Activated CD4-positive, alpha-beta T cell treated with anti-CD3 and anti-CD28 coated beads, Interleukin-2, amount 10 ng/mL, durations not matched to agents 7 days and 5 days (primary cell): ENCODE data around the gene OLFML2B. TPM values are rescaled to one million over a fixed set of nuclear protein-coding genes. Genes with fewer than 3 reads are reported as not detected.
"Not testable (repeated sequence)": the region's sequence is repeated elsewhere in the genome, so short reads cannot be mapped to it uniquely, and the experiment has no call there.

Experiments used
- CTCF ChIA-PET: fragments of 350-600 bp; sonication (Branson Sonifier 250); formaldehyde crosslinking; loops from one replicate; lab custom pipeline; 2021; ENCODE audit warnings: antibody characterized with exemption; lab: Charles Lee
- POLR2A ChIA-PET: fragments of 350-600 bp; sonication (Branson Sonifier 250); formaldehyde crosslinking; loops from one replicate; lab custom pipeline; 2021; ENCODE audit warnings: antibody characterized with exemption; lab: Charles Lee
- DNase-seq: peaks from one replicate; pipeline ENCODE4 v3.0.0-alpha.2; 2020
- H3K27ac Mint-ChIP-seq: one replicate; pipeline ENCODE4 v1.8.0; 2021; ENCODE audit warnings: mild to moderate bottlenecking, moderate library complexity, mixed read lengths
- H3K27me3 Mint-ChIP-seq: one replicate; pipeline ENCODE4 v1.8.0; 2021; ENCODE audit warnings: mixed read lengths
- H3K36me3 Mint-ChIP-seq: one replicate; pipeline ENCODE4 v1.8.0; 2021; ENCODE audit warnings: low read depth, mixed read lengths
- H3K4me1 Mint-ChIP-seq: one replicate; pipeline ENCODE4 v1.8.0; 2021; ENCODE audit warnings: mixed read lengths
- H3K4me3 Mint-ChIP-seq: one replicate; pipeline ENCODE4 v1.8.0; 2021; ENCODE audit warnings: mild to moderate bottlenecking, moderate library complexity, mixed read lengths
- H3K9me3 Mint-ChIP-seq: one replicate; pipeline ENCODE4 v1.8.0; 2021; ENCODE audit warnings: mixed read lengths
- total RNA-seq, 2 experiments: library from RNA; stranded (reverse); gene quantifications; one replicate each; pipeline ENCODE4 v1.2.3, GENCODE V29; 2021

OLFML2B gene
- total RNA-seq, 2 experiments from 2014 or later: not detected

- POLR2A ChIA-PET: no interaction called here
- no peaks in the 10 kb centered on the region for H3K4me1 Mint-ChIP-seq
- H3K9me3 Mint-ChIP-seq: no peaks in the 10 kb centered on the region
- CTCF ChIA-PET: interaction anchor here (0.6 to 1.3 kb wide), 2 partner anchors 19 to 103 kb away, joined by 3 to 4 read pairs; no protein-coding TSS in a partner anchor
- H3K27me3 Mint-ChIP-seq: peaks cover 5% of the 10 kb centered on the region
- H3K4me3 Mint-ChIP-seq: no peak overlapping the region
- H3K36me3 Mint-ChIP-seq: no peaks in the 10 kb centered on the region
- DNase-seq: no peak
- no peak overlapping the region for H3K27ac Mint-ChIP-seq
These were observed 32.9 kb upstream of the OLFML2B start for GRCh38 chr1:162056579-162056978.

GRCh38 chr1:162056043-162056442, 32.4 kb upstream of the OLFML2B start:
- Mint-ChIP-seq H3K36me3 (no peaks in the 10 kb centered on the region), H3K4me1 (no peaks in the 10 kb centered on the region), H3K4me3 (no peak overlapping the region), H3K27ac (no peak overlapping the region), H3K27me3 (peaks cover 5% of the 10 kb centered on the region), H3K9me3 (no peaks in the 10 kb centered on the region)
- ChIA-PET CTCF (interaction anchor here (0.6 to 1.3 kb wide), 2 partner anchors 19 to 103 kb away, joined by 3 to 4 read pairs; no protein-coding TSS in a partner anchor), POLR2A (no interaction called here)
- peak; percentile 51 for DNase-seq

- CTCF ChIA-PET: interaction anchor here (0.6 kb wide), 1 partner anchor 191 kb away, joined by 5 read pairs; no protein-coding TSS in a partner anchor
- no peaks in the 10 kb centered on the region for H3K4me1 Mint-ChIP-seq
- no peak overlapping the region for H3K27ac Mint-ChIP-seq
- H3K9me3 Mint-ChIP-seq: no peaks in the 10 kb centered on the region
- peaks cover 5% of the 10 kb centered on the region for H3K27me3 Mint-ChIP-seq
- H3K4me3 Mint-ChIP-seq: no peak overlapping the region
- no peak for DNase-seq
- no peaks in the 10 kb centered on the region for H3K36me3 Mint-ChIP-seq
- POLR2A ChIA-PET: no interaction called here
These were observed 31.4 kb upstream of the OLFML2B start for GRCh38 chr1:162055062-162055461.

GRCh38 chr1:162053949-162054348, 30.3 kb upstream of the OLFML2B start:
- H3K9me3 Mint-ChIP-seq, H3K36me3 Mint-ChIP-seq, H3K27ac Mint-ChIP-seq, H3K4me1 Mint-ChIP-seq, DNase-seq, POLR2A ChIA-PET, H3K4me3 Mint-ChIP-seq, H3K27me3 Mint-ChIP-seq: not testable (repeated sequence)
- CTCF ChIA-PET: interaction anchor here (1.9 kb wide), 1 partner anchor 10 kb away, joined by 6 read pairs; no protein-coding TSS in a partner anchor

GRCh38 chr1:162046921-162047320, 23.3 kb upstream of the OLFML2B start:
- POLR2A ChIA-PET: no interaction called here
- Mint-ChIP-seq H3K36me3 (no peaks in the 10 kb centered on the region), H3K4me1 (no peaks in the 10 kb centered on the region), H3K27ac (no peak overlapping the region), H3K27me3 (peaks cover 27% of the 10 kb centered on the region), H3K9me3 (no peaks in the 10 kb centered on the region), H3K4me3 (no peak overlapping the region)
- CTCF ChIA-PET: no interaction called here
- no peak for DNase-seq

GRCh38 chr1:162042361-162042760, 18.7 kb upstream of the OLFML2B start:
- Mint-ChIP-seq H3K27me3 (peaks cover 23% of the 10 kb centered on the region), H3K27ac (no peak overlapping the region), H3K9me3 (no peaks in the 10 kb centered on the region), H3K4me3 (no peak overlapping the region), H3K36me3 (no peaks in the 10 kb centered on the region), H3K4me1 (peaks cover 3% of the 10 kb centered on the region)
- DNase-seq: no peak
- CTCF ChIA-PET: interaction anchor here (0.6 kb wide), 1 partner anchor 1720 kb away, joined by 3 read pairs; no protein-coding TSS in a partner anchor
- POLR2A ChIA-PET: no interaction called here

- CTCF ChIA-PET: interaction anchor here (1.5 to 1.7 kb wide), 2 partner anchors 17 to 248 kb away, joined by 3 to 5 read pairs; partner anchors contain the start of gene OLFML2B
- H3K4me1 Mint-ChIP-seq: peaks cover 3% of the 10 kb centered on the region
These were observed 17.0 kb upstream of the OLFML2B start for GRCh38 chr1:162040657-162041056.

GRCh38 chr1:162040001-162040400, 16.3 kb upstream of the OLFML2B start:
- H3K4me1 Mint-ChIP-seq: peaks cover 5% of the 10 kb centered on the region
- H3K36me3 Mint-ChIP-seq: no peaks in the 10 kb centered on the region
- peaks cover 14% of the 10 kb centered on the region for H3K27me3 Mint-ChIP-seq
- ChIA-PET POLR2A (no interaction called here), CTCF (interaction anchor here (1.5 to 1.7 kb wide), 2 partner anchors 16 to 247 kb away, joined by 3 to 5 read pairs; partner anchors contain the start of gene OLFML2B)
- no peak overlapping the region for H3K27ac Mint-ChIP-seq
- no peaks in the 10 kb centered on the region for H3K9me3 Mint-ChIP-seq
- no peak overlapping the region for H3K4me3 Mint-ChIP-seq
- no peak for DNase-seq

More at GRCh38 chr1:162040657-162041056, 17.0 kb upstream of the OLFML2B start:
- Mint-ChIP-seq H3K36me3 (no peaks in the 10 kb centered on the region), H3K4me3 (no peak overlapping the region), H3K27me3 (peaks cover 15% of the 10 kb centered on the region), H3K9me3 (no peaks in the 10 kb centered on the region), H3K27ac (no peak overlapping the region)
- DNase-seq: no peak
- POLR2A ChIA-PET: no interaction called here

- POLR2A ChIA-PET: no interaction called here
- no peaks in the 10 kb centered on the region for H3K9me3 Mint-ChIP-seq
- peaks cover 5% of the 10 kb centered on the region for H3K4me1 Mint-ChIP-seq
- DNase-seq: no peak
- H3K36me3 Mint-ChIP-seq: no peaks in the 10 kb centered on the region
- CTCF ChIA-PET: interaction anchor here (0.6 to 1.0 kb wide), 3 partner anchors 19 to 246 kb away, joined by 3 to 4 read pairs (median 3); no protein-coding TSS in a partner anchor
- no peak overlapping the region for H3K4me3 Mint-ChIP-seq
- H3K27ac Mint-ChIP-seq: no peak overlapping the region
- H3K27me3 Mint-ChIP-seq: peaks cover 10% of the 10 kb centered on the region
These were observed 15.0 kb upstream of the OLFML2B start for GRCh38 chr1:162038624-162039023.

- Mint-ChIP-seq H3K27ac (no peak overlapping the region), H3K4me3 (no peak overlapping the region), H3K9me3 (no peaks in the 10 kb centered on the region), H3K36me3 (no peaks in the 10 kb centered on the region), H3K4me1 (peaks cover 5% of the 10 kb centered on the region), H3K27me3 (peaks cover 14% of the 10 kb centered on the region)
- no peak for DNase-seq
- ChIA-PET POLR2A (no interaction called here), CTCF (interaction anchor here (1.1 to 2.2 kb wide), 3 partner anchors 13 to 243 kb away, joined by 3 to 30 read pairs (median 11); partner anchors contain the start of gene OLFML2B)
These were observed 12.5 kb upstream of the OLFML2B start for GRCh38 chr1:162036163-162036562.

GRCh38 chr1:162035241-162035640, 11.6 kb upstream of the OLFML2B start:
- no peaks in the 10 kb centered on the region for H3K9me3 Mint-ChIP-seq
- ChIA-PET CTCF (interaction anchor here (1.0 to 1.2 kb wide), 3 partner anchors 9 to 24 kb away, joined by 3 read pairs; no protein-coding TSS in a partner anchor), POLR2A (no interaction called here)
- peaks cover 10% of the 10 kb centered on the region for H3K27me3 Mint-ChIP-seq
- H3K4me1 Mint-ChIP-seq: peaks cover 2% of the 10 kb centered on the region
- no peak overlapping the region for H3K27ac Mint-ChIP-seq
- no peak overlapping the region for H3K4me3 Mint-ChIP-seq
- no peak for DNase-seq
- H3K36me3 Mint-ChIP-seq: no peaks in the 10 kb centered on the region

- ChIA-PET CTCF (interaction anchor here (1.5 kb wide), 1 partner anchor 13 kb away, joined by 3 read pairs; no protein-coding TSS in a partner anchor), POLR2A (no interaction called here)
- H3K4me1 Mint-ChIP-seq: peaks cover 2% of the 10 kb centered on the region
- peaks cover 11% of the 10 kb centered on the region for H3K27me3 Mint-ChIP-seq
- no peak overlapping the region for H3K27ac Mint-ChIP-seq
- H3K4me3 Mint-ChIP-seq: no peak overlapping the region
- no peak for DNase-seq
- no peaks in the 10 kb centered on the region for H3K36me3 Mint-ChIP-seq
- no peaks in the 10 kb centered on the region for H3K9me3 Mint-ChIP-seq
These were observed 9.8 kb upstream of the OLFML2B start for GRCh38 chr1:162033428-162033827.

- Mint-ChIP-seq H3K4me1 (peaks cover 2% of the 10 kb centered on the region), H3K27me3 (peaks cover 26% of the 10 kb centered on the region), H3K9me3 (no peaks in the 10 kb centered on the region), H3K36me3 (no peaks in the 10 kb centered on the region), H3K27ac (no peak overlapping the region), H3K4me3 (no peak overlapping the region)
- no peak for DNase-seq
- CTCF ChIA-PET: interaction anchor here (1.5 kb wide), 1 partner anchor 238 kb away, joined by 5 read pairs; no protein-coding TSS in a partner anchor
- POLR2A ChIA-PET: no interaction called here
These were observed 7.2 kb upstream of the OLFML2B start for GRCh38 chr1:162030759-162031280.
